ENCODE measurements around the gene VPS13A. TPM values are rescaled to one million over a fixed set of nuclear protein-coding genes. Genes with fewer than 3 reads are reported as not detected.

The VPS13A gene
- total and polyA plus RNA-seq, 9 of the 15 experiments (the other 6 are each of a cell fraction or from before 2014, with no cell fraction given) = 5.6 to 29.9 (median 14.7) TPM

- TF ChIP-seq MED1 (CRISPR knock-in tag; IDR thresholded peaks at IDR 0.05; ENCODE audit: borderline replicate concordance) (no peak), PRDM10 (IDR thresholded peaks at IDR 0.05; ENCODE audit: partially characterized antibody) (peak; percentile 77), ARID3A (IDR thresholded peaks at IDR 0.05; ENCODE audit: borderline replicate concordance, low read depth, low read length) (no peak), ATF7 (IDR thresholded peaks at IDR 0.05) (peak; percentile 56; the same call in 1 of the 2 replicates), UBTF (IDR thresholded peaks at IDR 0.05; ENCODE audit: borderline replicate concordance in 1 of 2, low read depth in 2 of 2, low read length in 2 of 2) (peak in 1 of 2 experiments; percentile 45; a peak in 1 of 4 replicates), ILK (tag; IDR thresholded peaks at IDR 0.05; ENCODE audit: borderline replicate concordance, low read depth) (no peak), ADNP (tag; IDR thresholded peaks at IDR 0.05) (no peak), MECOM (CRISPR knock-in tag; IDR thresholded peaks at IDR 0.05) (no peak), ETV1 (tag; conservative IDR thresholded peaks at IDR 0.05; ENCODE audit: low read depth) (no peak)
- TF ChIP-seq, protein P1, sequence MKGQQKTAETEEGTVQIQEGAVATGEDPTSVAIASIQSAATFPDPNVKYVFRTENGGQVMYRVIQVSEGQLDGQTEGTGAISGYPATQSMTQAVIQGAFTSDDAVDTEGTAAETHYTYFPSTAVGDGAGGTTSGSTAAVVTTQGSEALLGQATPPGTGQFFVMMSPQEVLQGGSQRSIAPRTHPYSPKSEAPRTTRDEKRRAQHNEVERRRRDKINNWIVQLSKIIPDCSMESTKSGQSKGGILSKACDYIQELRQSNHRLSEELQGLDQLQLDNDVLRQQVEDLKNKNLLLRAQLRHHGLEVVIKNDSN (CRISPR knock-in tag; IDR thresholded peaks at IDR 0.05) = no peak
- TF ChIP-seq, protein P2, sequence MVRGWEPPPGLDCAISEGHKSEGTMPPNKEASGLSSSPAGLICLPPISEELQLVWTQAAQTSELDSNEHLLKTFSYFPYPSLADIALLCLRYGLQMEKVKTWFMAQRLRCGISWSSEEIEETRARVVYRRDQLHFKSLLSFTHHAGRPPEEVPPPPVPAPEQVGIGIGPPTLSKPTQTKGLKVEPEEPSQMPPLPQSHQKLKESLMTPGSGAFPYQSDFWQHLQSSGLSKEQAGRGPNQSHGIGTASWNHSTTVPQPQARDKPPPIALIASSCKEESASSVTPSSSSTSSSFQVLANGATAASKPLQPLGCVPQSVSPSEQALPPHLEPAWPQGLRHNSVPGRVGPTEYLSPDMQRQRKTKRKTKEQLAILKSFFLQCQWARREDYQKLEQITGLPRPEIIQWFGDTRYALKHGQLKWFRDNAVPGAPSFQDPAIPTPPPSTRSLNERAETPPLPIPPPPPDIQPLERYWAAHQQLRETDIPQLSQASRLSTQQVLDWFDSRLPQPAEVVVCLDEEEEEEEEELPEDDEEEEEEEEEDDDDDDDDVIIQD (CRISPR knock-in tag; IDR thresholded peaks at IDR 0.05) = no peak
These were observed at the start of gene VPS13A (continued) for GRCh38 chr9:77177143-77177893.

All from K562 (cell line).